ENCODE results near the gene RBM4B. TPM values are rescaled to one million over a fixed set of nuclear protein-coding genes. Genes with fewer than 3 reads are reported as not detected.
"Not testable (repeated sequence)": the region's sequence is repeated elsewhere in the genome, so short reads cannot be mapped to it uniquely, and the experiment has no call there.

RBM4B gene
- total RNA-seq, 1 experiment from 2014 or later = 14.1 TPM

GRCh38 chr11:66643745-66644437, 33.8 kb downstream of the RBM4B start (continued):
- TF ChIP-seq ZNF532 (CRISPR knock-in tag; IDR thresholded peaks at IDR 0.05; ENCODE audit: borderline replicate concordance) (no peak), USF2 (CRISPR knock-in tag; IDR thresholded peaks at IDR 0.05) (no peak), ZMAT4 (CRISPR knock-in tag; IDR thresholded peaks at IDR 0.05) (no peak), NR2C2 (CRISPR knock-in tag; IDR thresholded peaks at IDR 0.05) (no peak), SP1 (CRISPR knock-in tag; conservative IDR thresholded peaks at IDR 0.05) (no peak), GTF2I (CRISPR knock-in tag; conservative IDR thresholded peaks at IDR 0.05) (no peak), SOX15 (CRISPR knock-in tag; IDR thresholded peaks at IDR 0.05) (no peak)

GRCh38 chr11:66641834-66642233, 35.9 kb downstream of the RBM4B start:
- Mint-ChIP-seq H3K4me1 (peaks cover 67% of the 10 kb centered on the region), H3K9me3 (no peaks in the 10 kb centered on the region), H3K36me3 (peaks cover 79% of the 10 kb centered on the region), H3K27ac (peak overlapping the region; percentile 18), H3K27me3 (ENCODE audit: low read depth) (no peaks in the 10 kb centered on the region), H3K4me3 (peak overlapping the region; percentile 99)
- no peak for TF ChIP-seq PRDM15 (CRISPR knock-in tag; IDR thresholded peaks at IDR 0.05)
- no peak for TF ChIP-seq ESRRA (CRISPR knock-in tag; IDR thresholded peaks at IDR 0.05; ENCODE audit: borderline replicate concordance)
- TF ChIP-seq USF1 (CRISPR knock-in tag; IDR thresholded peaks at IDR 0.05) = no peak
- no peak for TF ChIP-seq TP53 (CRISPR knock-in tag; IDR thresholded peaks at IDR 0.05)
- TF ChIP-seq PRRX2 (CRISPR knock-in tag; IDR thresholded peaks at IDR 0.05) = no peak
- TF ChIP-seq ZNF317 (CRISPR knock-in tag; IDR thresholded peaks at IDR 0.05; ENCODE audit: borderline replicate concordance, low read depth) = no peak
- no peak for TF ChIP-seq ATF3 (CRISPR knock-in tag; conservative IDR thresholded peaks at IDR 0.05)
- TF ChIP-seq SMAD4 (CRISPR knock-in tag; IDR thresholded peaks at IDR 0.05) = no peak
- TF ChIP-seq ERG (CRISPR knock-in tag; IDR thresholded peaks at IDR 0.05) = no peak
- no peak for TF ChIP-seq AFF4 (CRISPR knock-in tag; IDR thresholded peaks at IDR 0.05; ENCODE audit: borderline replicate concordance)
- ATAC-seq (no peak), DNase-seq (ENCODE audit: low spot score) (no peak)
- POLR2A ChIA-PET = no interaction called here
- CTCF ChIA-PET = no interaction called here

- not testable (repeated sequence) for ATAC-seq
- peaks cover 67% of the 10 kb centered on the region for H3K4me1 Mint-ChIP-seq
- POLR2A ChIA-PET = interaction anchor here (0.6 to 3.0 kb wide), 3 partner anchors 9 to 38 kb away, joined by 3 to 38 read pairs (median 27); partner anchors contain the start of gene RBM4B
Observed at GRCh38 chr11:66639814-66640340, 37.8 kb downstream of the RBM4B start.

More at GRCh38 chr11:66639814-66640340, 37.8 kb downstream of the RBM4B start:
- peak overlapping the region; percentile 99 for H3K27ac Mint-ChIP-seq
- peaks cover 61% of the 10 kb centered on the region for H3K36me3 Mint-ChIP-seq
- H3K4me3 Mint-ChIP-seq = peak overlapping the region; percentile 99
- CTCF ChIA-PET = interaction anchor here (1.0 kb wide), 1 partner anchor 148 kb away, joined by 4 read pairs; no protein-coding TSS in a partner anchor
- H3K27me3 Mint-ChIP-seq (ENCODE audit: low read depth); H3K9me3 Mint-ChIP-seq; DNase-seq (ENCODE audit: low spot score): not testable (repeated sequence)

All from WTC11 (cell line).